HG03064 (cell line): ENCODE measurements around the gene PITX1.

Source experiments
- ATAC-seq: cut with Tn5 transposase; IDR thresholded peaks from one replicate; pipeline ENCODE4 v1.9.1; 2021; ENCODE audit warnings: low read depth; ENCODE audit not compliant: unreplicated experiment

Gene PITX1

GRCh38 chr5:135062216-135063055, 28.4 kb upstream of the PITX1 start:
- no peak for ATAC-seq

DNA sequence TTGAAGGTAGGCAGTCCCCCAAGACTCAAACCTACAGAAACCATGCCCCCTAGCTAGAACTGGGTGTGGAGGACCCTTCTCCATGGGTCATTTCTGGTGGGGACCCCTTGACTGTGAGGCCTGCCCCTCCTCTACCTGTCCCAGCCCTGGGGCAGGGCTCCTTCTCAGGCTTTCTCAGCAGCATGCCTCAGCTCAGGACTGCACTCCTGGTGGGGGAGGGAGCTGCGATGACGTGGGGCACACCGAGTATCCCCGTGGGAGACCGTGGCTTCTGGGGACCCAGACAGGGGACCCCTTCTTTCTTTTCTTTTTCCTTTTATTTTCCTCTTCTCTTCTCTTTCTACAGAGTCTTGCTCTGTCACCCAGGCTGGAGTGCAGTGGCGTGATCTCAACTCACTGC, 27.0 kb upstream of the PITX1 start:
- ATAC-seq = no peak

DNA sequence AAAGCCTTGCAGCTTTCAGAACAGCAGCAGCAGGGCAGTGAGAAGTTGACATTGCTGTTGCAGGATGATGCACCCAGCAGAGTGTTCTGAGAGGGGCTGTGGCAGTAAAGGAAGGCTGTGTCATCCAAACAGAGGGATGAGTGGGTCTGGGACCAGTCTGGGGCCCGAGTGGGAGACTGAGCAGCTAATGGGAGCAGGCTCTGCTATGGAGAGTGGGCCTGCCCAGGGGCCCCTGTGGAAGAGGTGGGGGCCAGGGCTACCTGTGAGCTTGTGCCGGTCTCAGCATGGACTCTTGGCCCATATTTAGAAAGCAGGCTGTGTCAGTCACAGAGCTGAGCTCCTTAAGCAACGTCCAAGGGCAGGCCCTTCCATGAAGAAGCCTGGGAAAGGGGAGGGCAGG, 26.0 kb upstream of the PITX1 start:
- no peak for ATAC-seq

DNA sequence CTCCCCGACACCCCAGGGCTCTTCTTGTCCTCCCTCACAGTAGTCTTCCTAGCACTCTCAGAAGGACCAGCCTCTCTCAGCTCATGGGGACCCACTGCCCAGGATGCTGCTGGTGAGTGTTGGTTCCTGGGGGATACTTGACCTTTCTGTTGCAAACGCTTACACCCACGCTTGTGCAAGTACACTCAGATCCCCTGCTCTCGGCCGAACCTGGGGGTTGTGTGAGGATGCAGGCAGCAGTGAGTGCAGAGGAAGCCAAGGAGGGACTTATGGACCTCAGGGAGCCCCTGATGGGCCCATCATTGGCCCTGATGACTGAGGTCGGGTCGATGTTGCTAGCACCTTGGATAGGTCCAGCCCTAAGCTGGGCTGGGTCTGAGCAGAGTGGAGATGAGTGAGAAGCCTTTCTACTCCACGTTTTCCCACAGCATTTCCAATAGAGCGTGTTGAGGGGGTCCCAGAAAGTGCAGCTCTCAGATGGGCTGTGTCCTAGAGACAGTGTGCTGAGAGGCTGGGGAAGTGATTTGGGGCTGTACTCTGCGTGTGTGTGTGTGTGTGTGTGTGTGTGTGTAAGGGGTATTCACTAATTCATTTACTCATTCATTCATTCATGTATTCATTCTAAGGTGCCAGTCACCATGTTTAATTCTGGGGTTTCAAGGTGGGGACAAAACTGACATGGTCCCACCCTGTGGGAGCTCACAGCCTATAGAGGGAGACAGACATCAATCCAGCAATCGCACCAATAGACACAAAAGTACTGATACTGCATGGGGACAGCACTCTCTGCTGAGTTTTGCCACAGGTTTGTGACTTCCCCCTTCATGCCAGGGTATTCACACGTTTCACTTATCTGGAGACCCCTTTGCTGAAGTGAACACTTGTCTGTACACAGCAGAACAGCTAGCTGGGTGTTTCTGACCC, 25.2 kb upstream of the PITX1 start:
- ATAC-seq = no peak

GRCh38 chr5:135058331-135058732, 24.3 kb upstream of the PITX1 start:
- no peak for ATAC-seq

DNA sequence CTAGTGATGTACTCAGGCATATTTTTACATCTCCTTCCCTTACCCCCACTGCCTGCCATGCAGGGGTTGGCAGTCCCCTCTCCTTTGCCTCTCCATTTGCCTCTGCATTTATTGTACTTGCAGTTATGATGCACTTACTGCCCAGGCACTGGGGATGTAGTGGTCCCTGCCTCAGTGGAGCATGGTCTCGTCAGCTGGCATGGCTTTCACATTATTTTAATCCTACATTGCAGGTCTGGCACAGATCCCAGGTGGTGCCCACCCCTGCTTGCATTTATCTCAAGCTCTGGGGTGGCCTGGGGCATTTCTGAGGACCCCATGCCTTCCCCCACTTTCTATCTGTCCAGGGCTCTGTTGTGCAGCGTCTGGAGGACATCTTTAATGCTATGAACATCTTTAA, 23.2 kb upstream of the PITX1 start:
- ATAC-seq = no peak

GRCh38 chr5:135056316-135057030, 22.4 kb upstream of the PITX1 start:
- no peak for ATAC-seq

GRCh38 chr5:135055396-135055795, 21.4 kb upstream of the PITX1 start:
- no peak for ATAC-seq

GRCh38 chr5:135054546-135054945, 20.5 kb upstream of the PITX1 start:
- ATAC-seq = no peak

DNA sequence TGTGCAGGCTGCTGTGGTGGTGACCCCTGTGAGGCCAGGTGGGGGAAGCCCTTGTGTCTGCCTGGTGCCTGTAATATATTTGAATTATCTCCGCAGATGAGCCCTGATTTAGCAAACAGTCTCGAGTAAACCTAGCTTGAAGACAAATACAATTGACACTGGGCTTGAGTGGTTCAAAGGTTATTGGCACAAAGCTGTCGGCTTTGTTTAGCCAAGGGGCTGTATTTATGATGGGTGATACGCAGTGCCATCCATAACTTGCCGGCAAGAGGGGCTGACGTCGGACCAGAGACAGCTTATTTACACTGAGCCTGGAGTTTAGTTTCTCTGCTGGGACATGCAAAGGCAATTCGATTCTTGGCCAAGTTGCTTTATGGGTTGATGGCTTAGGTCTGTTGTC, 20.0 kb upstream of the PITX1 start:
- ATAC-seq = no peak

GRCh38 chr5:135053278-135053677, 19.2 kb upstream of the PITX1 start:
- ATAC-seq = peak; percentile 90

DNA sequence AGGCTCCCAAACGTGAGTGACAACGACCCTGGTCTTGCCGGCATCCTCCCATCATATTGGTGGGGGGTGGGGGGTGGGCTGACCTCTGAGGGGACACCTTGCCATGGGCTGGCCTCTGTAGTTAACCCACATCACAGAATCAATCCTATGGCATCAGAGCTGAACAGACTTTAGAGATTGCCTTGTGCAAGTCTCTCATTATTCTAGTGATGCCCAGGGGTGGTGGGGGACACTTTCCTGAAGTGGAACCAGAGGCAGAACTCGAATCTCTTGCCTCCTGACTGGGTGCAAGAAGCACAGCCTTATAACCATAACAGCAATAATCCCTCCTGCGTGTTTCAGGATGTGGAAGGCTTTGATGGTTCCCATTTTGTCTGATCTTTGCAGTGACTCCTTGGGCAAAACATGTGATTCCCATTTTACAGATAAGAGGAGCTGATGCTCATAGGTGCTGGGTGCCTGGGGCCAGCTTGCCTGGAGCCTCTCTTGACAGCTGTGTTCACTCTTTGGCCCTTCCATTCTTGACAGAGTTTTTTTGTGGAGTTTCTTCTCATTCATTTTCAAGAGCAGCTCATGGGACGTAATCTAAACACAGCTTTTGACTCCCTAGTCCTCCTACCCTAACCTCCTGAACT, 18.6 kb upstream of the PITX1 start:
- no peak for ATAC-seq

- no peak for ATAC-seq
Observed at GRCh38 chr5:135051872-135052271, 17.8 kb upstream of the PITX1 start.

DNA sequence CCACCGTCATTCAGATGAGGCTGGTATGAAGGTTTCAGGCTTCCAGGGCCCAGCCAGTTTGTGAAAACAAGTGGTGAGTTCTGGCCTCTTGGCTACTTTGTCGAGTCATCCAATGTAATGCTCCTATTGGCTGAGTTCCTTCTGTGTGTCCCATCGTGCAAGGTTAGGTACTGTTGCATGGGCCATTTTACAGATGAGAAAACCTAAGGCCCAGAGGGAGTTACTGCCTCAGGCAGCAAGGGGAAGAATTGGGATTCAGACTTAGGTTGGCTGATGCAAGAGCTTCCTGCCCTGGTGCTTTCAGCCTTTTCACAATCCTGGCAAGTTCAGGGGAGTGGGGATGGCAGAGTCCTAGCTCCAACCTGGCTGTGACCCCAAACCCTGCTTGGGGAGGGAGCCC, 17.4 kb upstream of the PITX1 start:
- ATAC-seq = no peak

DNA sequence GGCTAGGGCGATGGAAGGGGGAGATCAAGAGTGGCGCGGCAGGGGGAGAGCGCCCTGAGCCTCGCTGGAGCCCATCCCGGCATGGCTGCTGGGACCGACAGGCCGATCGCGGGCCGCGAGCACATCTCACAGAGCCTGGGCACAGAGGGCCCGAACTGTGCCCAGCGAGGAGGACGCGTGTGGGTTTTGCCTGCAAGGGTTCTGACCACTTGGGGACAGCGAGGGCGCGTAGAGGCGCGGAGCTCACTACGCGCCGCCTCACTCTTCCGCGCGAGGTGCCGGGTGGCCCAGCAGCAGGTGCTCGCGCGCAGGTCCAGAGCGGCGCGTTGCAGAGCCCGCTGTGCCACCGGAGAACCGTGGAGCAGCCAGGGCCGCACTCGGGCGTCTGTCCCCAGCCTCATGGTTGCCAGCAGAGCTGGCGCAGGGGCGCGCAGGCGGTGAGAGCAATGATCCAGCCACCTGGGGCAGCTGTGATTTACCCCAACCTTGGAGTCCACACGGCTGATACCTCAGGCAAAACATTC, 16.3 kb upstream of the PITX1 start:
- ATAC-seq = no peak

DNA sequence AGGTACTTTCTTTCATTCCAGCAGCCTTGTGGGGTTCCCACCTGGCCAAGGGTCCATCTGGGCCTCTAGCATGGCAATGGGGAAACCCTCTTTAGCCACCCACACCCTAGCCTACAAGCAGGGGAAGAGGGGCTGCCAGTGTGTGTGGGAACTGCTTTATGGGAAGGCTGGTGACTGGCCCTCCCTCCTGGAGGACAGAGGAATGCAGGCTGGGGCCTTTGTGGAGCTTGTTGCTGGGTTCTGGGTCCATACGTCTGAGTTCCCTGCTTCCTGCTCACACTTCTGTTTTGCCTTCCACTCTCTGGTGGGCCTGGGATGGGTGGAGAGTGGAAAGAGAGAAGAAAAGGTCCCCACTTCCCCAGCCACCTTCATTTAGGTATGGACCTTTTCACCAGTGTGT, 14.9 kb upstream of the PITX1 start:
- no peak for ATAC-seq

GRCh38 chr5:135048286-135048685, 14.3 kb upstream of the PITX1 start:
- no peak for ATAC-seq

GRCh38 chr5:135047347-135047695, 13.3 kb upstream of the PITX1 start:
- ATAC-seq = no peak

- no peak for ATAC-seq
Observed at GRCh38 chr5:135046661-135047346, 12.8 kb upstream of the PITX1 start.

- no peak for ATAC-seq
Observed at GRCh38 chr5:135045488-135045887, 11.5 kb upstream of the PITX1 start.
